ENCODE results near the gene CERS5.

CERS5 gene

DNA sequence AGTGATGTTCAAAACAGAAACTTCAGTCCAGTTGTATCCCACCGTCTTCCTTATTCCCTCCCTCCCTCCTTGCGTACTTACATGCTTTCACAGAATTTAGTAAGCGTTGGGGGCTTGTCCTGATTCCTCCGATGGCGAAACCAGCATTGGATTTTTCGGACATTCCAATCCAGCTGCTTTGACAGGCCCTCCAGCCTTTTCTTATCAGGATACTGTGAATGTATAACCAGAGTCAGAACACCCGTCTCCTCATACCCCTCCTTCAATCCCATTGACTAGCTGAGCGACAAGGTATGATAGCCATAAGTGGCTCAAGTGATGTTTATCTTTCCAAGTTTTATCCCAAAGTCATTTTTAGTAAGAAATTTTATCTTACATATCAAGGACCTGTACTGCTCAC lies 24.2 kb downstream of the CERS5 start:
- DNase-seq (ENCODE audit: insufficient read length, low spot score) (no peak), FAIRE-seq (no peak)

GRCh38 chr12:50132505-50133135 lies 34.5 kb downstream of the CERS5 start:
- DNase-seq (ENCODE audit: insufficient read length, low spot score) (no peak), FAIRE-seq (no peak)
- peak; percentile 65 for TF ChIP-seq CTCF (IDR thresholded peaks at IDR 0.05; ENCODE audit: insufficient read depth, missing control alignments)

More for the DNA sequence above, 24.2 kb downstream of the CERS5 start:
- TF ChIP-seq CTCF (IDR thresholded peaks at IDR 0.05; ENCODE audit: insufficient read depth, missing control alignments) = no peak

- no peak for TF ChIP-seq CTCF (IDR thresholded peaks at IDR 0.05; ENCODE audit: insufficient read depth, missing control alignments)
- no peak for DNase-seq (ENCODE audit: insufficient read length, low spot score)
- FAIRE-seq = no peak
Observed at GRCh38 chr12:50129290-50129689, 37.9 kb downstream of the CERS5 start.

DNA sequence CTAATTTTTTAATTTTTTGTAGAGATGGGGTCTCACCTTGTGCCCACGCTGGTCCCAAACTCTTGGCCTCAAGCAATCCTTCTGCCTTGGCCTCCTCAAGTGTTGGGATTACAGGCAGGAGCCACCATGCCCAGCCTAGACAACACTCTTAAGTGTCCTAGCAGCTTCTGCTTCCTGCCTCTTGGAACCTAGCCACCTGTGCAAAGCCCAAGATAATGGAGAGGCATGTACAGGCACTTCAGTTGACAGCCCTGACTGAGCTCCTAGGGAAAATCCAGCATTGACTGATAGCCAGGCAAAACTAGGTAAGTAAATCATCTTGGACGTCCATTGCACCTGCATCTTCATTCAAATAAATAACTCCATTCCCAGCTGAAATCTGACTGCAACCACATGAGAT lies 39.6 kb downstream of the CERS5 start:
- DNase-seq (ENCODE audit: insufficient read length, low spot score) (no peak), FAIRE-seq (no peak)
- TF ChIP-seq CTCF (IDR thresholded peaks at IDR 0.05; ENCODE audit: insufficient read depth, missing control alignments) = no peak

DNA sequence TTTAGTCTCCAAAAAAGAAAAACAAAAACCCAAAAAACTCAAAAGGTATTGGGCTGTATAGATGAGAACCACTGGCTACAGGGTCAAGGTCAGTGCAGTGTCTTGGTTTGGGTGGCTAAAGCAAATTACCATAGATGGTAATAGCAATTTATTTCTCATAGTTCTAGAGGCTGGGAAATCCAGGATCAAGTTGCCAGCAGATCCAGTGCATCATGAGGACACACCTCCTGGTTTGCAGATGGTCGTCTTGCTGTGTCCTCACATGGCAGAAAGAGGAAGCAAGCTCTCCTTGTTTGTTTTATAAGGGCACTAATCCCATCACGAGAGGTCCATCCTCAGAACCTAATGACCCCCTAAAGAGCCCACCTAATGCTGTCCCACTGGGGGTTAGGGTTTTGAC lies 44.0 kb downstream of the CERS5 start:
- FAIRE-seq (no peak), DNase-seq (ENCODE audit: insufficient read length, low spot score) (no peak)
- no peak for TF ChIP-seq CTCF (IDR thresholded peaks at IDR 0.05; ENCODE audit: insufficient read depth, missing control alignments)

- no peak for DNase-seq (ENCODE audit: insufficient read length, low spot score)
- TF ChIP-seq CTCF (IDR thresholded peaks at IDR 0.05; ENCODE audit: insufficient read depth, missing control alignments) = no peak
- no peak for FAIRE-seq
Observed at GRCh38 chr12:50121641-50122040, 45.5 kb downstream of the CERS5 start.

- DNase-seq (ENCODE audit: insufficient read length, low spot score) = no peak
- TF ChIP-seq CTCF (IDR thresholded peaks at IDR 0.05; ENCODE audit: insufficient read depth, missing control alignments) = no peak
- no peak for FAIRE-seq
Observed at GRCh38 chr12:50120953-50121352, 46.2 kb downstream of the CERS5 start.

Measured in D721Med (cell line).